Measurements from ENCODE around the gene BAIAP2L1. TPM values are rescaled to one million over a fixed set of nuclear protein-coding genes. Genes with fewer than 3 reads are reported as not detected.
"Not testable (repeated sequence)": the region's sequence is repeated elsewhere in the genome, so short reads cannot be mapped to it uniquely, and the experiment has no call there.

BAIAP2L1 gene
- total RNA-seq, 2 experiments from 2014 or later, result 0.89 to 1.0 TPM

GRCh38 chr7:98323597-98324322 lies 77.1 kb downstream of the BAIAP2L1 start:
- H3K27ac Mint-ChIP-seq, result no peak overlapping the region
- ATAC-seq (no peak), DNase-seq (no peak)
- no peak overlapping the region for H3K4me3 Mint-ChIP-seq
- POLR2A ChIA-PET, result no interaction called here
- no peaks in the 10 kb centered on the region for H3K9me3 Mint-ChIP-seq (ENCODE audit: insufficient read depth)
- H3K27me3 Mint-ChIP-seq (ENCODE audit: low read depth), result peaks cover 2% of the 10 kb centered on the region
- CTCF ChIA-PET, result no interaction called here
- H3K36me3 Mint-ChIP-seq (ENCODE audit: low read depth), result no peaks in the 10 kb centered on the region
- H3K4me1 Mint-ChIP-seq (ENCODE audit: low read depth), result no peaks in the 10 kb centered on the region

GRCh38 chr7:98322331-98323270 lies 78.3 kb downstream of the BAIAP2L1 start:
- DNase-seq, result no peak
- no peak for ATAC-seq
- Mint-ChIP-seq H3K4me1 (ENCODE audit: low read depth) (no peaks in the 10 kb centered on the region), H3K27me3 (ENCODE audit: low read depth) (peaks cover 2% of the 10 kb centered on the region), H3K36me3 (ENCODE audit: low read depth) (no peaks in the 10 kb centered on the region), H3K9me3 (ENCODE audit: insufficient read depth) (no peaks in the 10 kb centered on the region), H3K27ac (no peak overlapping the region), H3K4me3 (no peak overlapping the region)
- ChIA-PET CTCF (interaction anchor here (0.9 kb wide), 1 partner anchor 511 kb away, joined by 4 read pairs; no protein-coding TSS in a partner anchor), POLR2A (no interaction called here)

GRCh38 chr7:98321301-98321700 lies 79.6 kb downstream of the BAIAP2L1 start:
- H3K4me3 Mint-ChIP-seq, result no peak overlapping the region
- ChIA-PET POLR2A (no interaction called here), CTCF (no interaction called here)
- no peaks in the 10 kb centered on the region for H3K9me3 Mint-ChIP-seq (ENCODE audit: insufficient read depth)
- ATAC-seq (no peak), DNase-seq (no peak)
- H3K36me3 Mint-ChIP-seq (ENCODE audit: low read depth), result no peaks in the 10 kb centered on the region
- H3K4me1 Mint-ChIP-seq (ENCODE audit: low read depth), result no peaks in the 10 kb centered on the region
- H3K27me3 Mint-ChIP-seq (ENCODE audit: low read depth), result peaks cover 2% of the 10 kb centered on the region
- no peak overlapping the region for H3K27ac Mint-ChIP-seq

- POLR2A ChIA-PET, result no interaction called here
- DNase-seq (no peak), ATAC-seq (no peak)
- Mint-ChIP-seq H3K4me3 (no peak overlapping the region), H3K4me1 (ENCODE audit: low read depth) (no peaks in the 10 kb centered on the region), H3K36me3 (ENCODE audit: low read depth) (no peaks in the 10 kb centered on the region), H3K27me3 (ENCODE audit: low read depth) (peaks cover under 1% of the 10 kb centered on the region), H3K9me3 (ENCODE audit: insufficient read depth) (no peaks in the 10 kb centered on the region), H3K27ac (no peak overlapping the region)
- CTCF ChIA-PET, result no interaction called here
These were observed 81.7 kb downstream of the BAIAP2L1 start for GRCh38 chr7:98319176-98319575.

GRCh38 chr7:98317366-98318040 lies 83.4 kb downstream of the BAIAP2L1 start:
- ATAC-seq (no peak), DNase-seq (no peak)
- Mint-ChIP-seq H3K27ac (no peak overlapping the region), H3K4me3 (no peak overlapping the region), H3K27me3 (ENCODE audit: low read depth) (no peaks in the 10 kb centered on the region), H3K4me1 (ENCODE audit: low read depth) (no peaks in the 10 kb centered on the region), H3K9me3 (ENCODE audit: insufficient read depth) (no peaks in the 10 kb centered on the region), H3K36me3 (ENCODE audit: low read depth) (no peaks in the 10 kb centered on the region)
- ChIA-PET POLR2A (no interaction called here), CTCF (no interaction called here)

- H3K9me3 Mint-ChIP-seq (ENCODE audit: insufficient read depth); CTCF ChIA-PET; POLR2A ChIA-PET; H3K27me3 Mint-ChIP-seq (ENCODE audit: low read depth); H3K36me3 Mint-ChIP-seq (ENCODE audit: low read depth); H3K4me3 Mint-ChIP-seq; H3K4me1 Mint-ChIP-seq (ENCODE audit: low read depth); DNase-seq; H3K27ac Mint-ChIP-seq; ATAC-seq: not testable (repeated sequence)
These were observed 84.8 kb downstream of the BAIAP2L1 start for GRCh38 chr7:98315994-98316527.

GRCh38 chr7:98315318-98315993 lies 85.4 kb downstream of the BAIAP2L1 start:
- Mint-ChIP-seq H3K4me3 (no peak overlapping the region), H3K9me3 (ENCODE audit: insufficient read depth) (no peaks in the 10 kb centered on the region), H3K4me1 (ENCODE audit: low read depth) (no peaks in the 10 kb centered on the region), H3K36me3 (ENCODE audit: low read depth) (no peaks in the 10 kb centered on the region), H3K27me3 (ENCODE audit: low read depth) (no peaks in the 10 kb centered on the region), H3K27ac (no peak overlapping the region)
- CTCF ChIA-PET, result no interaction called here
- ATAC-seq (no peak), DNase-seq (no peak)
- POLR2A ChIA-PET, result no interaction called here

GRCh38 chr7:98314469-98314868 lies 86.4 kb downstream of the BAIAP2L1 start:
- ChIA-PET POLR2A (interaction anchor here (0.6 kb wide), 1 partner anchor 65 kb away, joined by 6 read pairs; no protein-coding TSS in a partner anchor), CTCF (no interaction called here)
- H3K4me3 Mint-ChIP-seq, result no peak overlapping the region
- no peaks in the 10 kb centered on the region for H3K9me3 Mint-ChIP-seq (ENCODE audit: insufficient read depth)
- H3K36me3 Mint-ChIP-seq (ENCODE audit: low read depth), result no peaks in the 10 kb centered on the region
- H3K4me1 Mint-ChIP-seq (ENCODE audit: low read depth), result no peaks in the 10 kb centered on the region
- no peak for ATAC-seq
- no peak for DNase-seq
- no peaks in the 10 kb centered on the region for H3K27me3 Mint-ChIP-seq (ENCODE audit: low read depth)
- no peak overlapping the region for H3K27ac Mint-ChIP-seq

- DNase-seq (no peak), ATAC-seq (no peak)
- Mint-ChIP-seq H3K9me3 (ENCODE audit: insufficient read depth) (no peaks in the 10 kb centered on the region), H3K4me3 (no peak overlapping the region), H3K4me1 (ENCODE audit: low read depth) (no peaks in the 10 kb centered on the region), H3K27ac (no peak overlapping the region), H3K27me3 (ENCODE audit: low read depth) (no peaks in the 10 kb centered on the region), H3K36me3 (ENCODE audit: low read depth) (no peaks in the 10 kb centered on the region)
- ChIA-PET POLR2A (no interaction called here), CTCF (no interaction called here)
These were observed 88.7 kb downstream of the BAIAP2L1 start for GRCh38 chr7:98312201-98312600.

- Mint-ChIP-seq H3K9me3 (ENCODE audit: insufficient read depth) (no peaks in the 10 kb centered on the region), H3K27me3 (ENCODE audit: low read depth) (no peaks in the 10 kb centered on the region), H3K27ac (no peak overlapping the region), H3K36me3 (ENCODE audit: low read depth) (no peaks in the 10 kb centered on the region), H3K4me3 (no peak overlapping the region), H3K4me1 (ENCODE audit: low read depth) (no peaks in the 10 kb centered on the region)
- ATAC-seq, result no peak
- DNase-seq, result no peak
- ChIA-PET CTCF (no interaction called here), POLR2A (no interaction called here)
These were observed 91.3 kb downstream of the BAIAP2L1 start for GRCh38 chr7:98309566-98309965.

GRCh38 chr7:98307971-98308466 lies 92.9 kb downstream of the BAIAP2L1 start:
- POLR2A ChIA-PET, result no interaction called here
- DNase-seq, result no peak
- Mint-ChIP-seq H3K4me3 (no peak overlapping the region), H3K9me3 (ENCODE audit: insufficient read depth) (no peaks in the 10 kb centered on the region), H3K36me3 (ENCODE audit: low read depth) (no peaks in the 10 kb centered on the region), H3K27ac (no peak overlapping the region), H3K4me1 (ENCODE audit: low read depth) (no peaks in the 10 kb centered on the region), H3K27me3 (ENCODE audit: low read depth) (no peaks in the 10 kb centered on the region)
- ATAC-seq, result no peak
- CTCF ChIA-PET, result no interaction called here

Measured in activated CD8-positive, alpha-beta T cell treated with anti-CD3 and anti-CD28 coated beads, Interleukin-2, amount 10 ng/mL, durations not matched to agents 7 days and 5 days (primary cell).